Lower lobe of right lung (tissue), 2 donors: ENCODE data around the gene SHKBP1. TPM values are rescaled to one million over a fixed set of nuclear protein-coding genes. Genes with fewer than 3 reads are reported as not detected.
"Not testable (repeated sequence)": the region's sequence is repeated elsewhere in the genome, so short reads cannot be mapped to it uniquely, and the experiment has no call there.

ENCODE experiments used
- ATAC-seq, 2 donors: fragments of 200-7000 bp; cut with Tn5 transposase; one replicate each; pipeline ENCODE4 v1.9.1; 2020 to 2022; ENCODE audit warnings: mild to moderate bottlenecking in 2 of 2, moderate library complexity in 2 of 2
- DNase-seq: peaks from one replicate; pipeline ENCODE4 v3.0.0-alpha.2; 2020
- H3K27ac ChIP-seq: fragments of 200-600 bp; one replicate; pipeline ENCODE4 v1.8.0; 2022
- H3K27me3 ChIP-seq: fragments of 200-600 bp; one replicate; pipeline ENCODE4 v1.8.0; 2022; ENCODE audit warnings: low read depth
- H3K36me3 ChIP-seq: fragments of 200-600 bp; one replicate; pipeline ENCODE4 v1.8.0; 2022; ENCODE audit warnings: mild to moderate bottlenecking
- H3K4me1 ChIP-seq: fragments of 200-600 bp; one replicate; pipeline ENCODE4 v1.8.0; 2022
- H3K4me3 ChIP-seq: fragments of 200-600 bp; one replicate; pipeline ENCODE4 v1.8.0; 2022; ENCODE audit warnings: mild to moderate bottlenecking
- H3K9me3 ChIP-seq: fragments of 200-600 bp; one replicate; pipeline ENCODE4 v1.8.0; 2022
- intact Hi-C: fragments of 100-400 bp; cut with DNase I; formaldehyde crosslinking; loops from one replicate; pipeline ENCODE4 v1.11.0; 2022
- total RNA-seq: library from RNA; stranded (reverse); fragmentation: NEBNext Ultra II Directional; extraction: Animal tissue kit (Norgen Biotek cat#: 25700); gene quantifications from one replicate; pipeline ENCODE4 v1.2.1, GENCODE V29; 2021
- TF ChIP-seq, protein P1 (sequence below): fragments of 200-600 bp; IDR thresholded peaks from one replicate; pipeline ENCODE4 v1.8.0; 2022; ENCODE audit warnings: antibody characterized with exemption, mild to moderate bottlenecking
- donor health status: DM: no; HTN: yes; CAD: no; lungs with severe emphysema.

SHKBP1 gene
- total RNA-seq, 1 donor from 2014 or later, result 91.2 TPM

- TF ChIP-seq, protein P1, sequence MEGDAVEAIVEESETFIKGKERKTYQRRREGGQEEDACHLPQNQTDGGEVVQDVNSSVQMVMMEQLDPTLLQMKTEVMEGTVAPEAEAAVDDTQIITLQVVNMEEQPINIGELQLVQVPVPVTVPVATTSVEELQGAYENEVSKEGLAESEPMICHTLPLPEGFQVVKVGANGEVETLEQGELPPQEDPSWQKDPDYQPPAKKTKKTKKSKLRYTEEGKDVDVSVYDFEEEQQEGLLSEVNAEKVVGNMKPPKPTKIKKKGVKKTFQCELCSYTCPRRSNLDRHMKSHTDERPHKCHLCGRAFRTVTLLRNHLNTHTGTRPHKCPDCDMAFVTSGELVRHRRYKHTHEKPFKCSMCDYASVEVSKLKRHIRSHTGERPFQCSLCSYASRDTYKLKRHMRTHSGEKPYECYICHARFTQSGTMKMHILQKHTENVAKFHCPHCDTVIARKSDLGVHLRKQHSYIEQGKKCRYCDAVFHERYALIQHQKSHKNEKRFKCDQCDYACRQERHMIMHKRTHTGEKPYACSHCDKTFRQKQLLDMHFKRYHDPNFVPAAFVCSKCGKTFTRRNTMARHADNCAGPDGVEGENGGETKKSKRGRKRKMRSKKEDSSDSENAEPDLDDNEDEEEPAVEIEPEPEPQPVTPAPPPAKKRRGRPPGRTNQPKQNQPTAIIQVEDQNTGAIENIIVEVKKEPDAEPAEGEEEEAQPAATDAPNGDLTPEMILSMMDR, result no peak
- no peak overlapping the region for H3K27ac ChIP-seq
- H3K36me3 ChIP-seq, result no peaks in the 10 kb centered on the region
- no peak for DNase-seq
- ATAC-seq, result peak in 1 of 2 donors; percentile 39
- intact Hi-C loops, result no loop called here
- no peak overlapping the region for H3K4me3 ChIP-seq
- H3K4me1 ChIP-seq, result no peaks in the 10 kb centered on the region
- H3K27me3 ChIP-seq, result peaks cover 28% of the 10 kb centered on the region
- H3K9me3 ChIP-seq, result no peaks in the 10 kb centered on the region
Measured at GRCh38 chr19:40560092-40560507, 16.6 kb upstream of the SHKBP1 start.

DNA sequence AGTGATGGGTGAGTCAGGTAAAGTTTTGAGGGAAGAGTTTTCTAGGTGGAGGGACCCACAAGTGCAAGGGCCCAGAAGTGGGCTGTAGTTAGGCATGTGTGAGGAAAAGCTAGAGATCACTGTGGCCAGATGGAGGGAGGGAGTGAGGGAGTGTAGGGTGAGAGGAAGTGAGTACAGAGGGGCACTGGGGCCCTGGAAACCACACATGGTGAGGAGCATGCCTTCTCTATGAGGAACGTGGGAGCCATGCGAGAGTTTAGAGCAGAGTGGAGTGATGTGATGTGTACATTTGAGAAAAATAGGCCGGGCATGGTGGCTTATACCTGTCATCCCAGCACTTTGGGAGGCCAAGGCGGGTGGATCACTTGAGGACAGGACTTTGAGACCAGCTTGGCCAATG, 14.7 kb upstream of the SHKBP1 start:
- no peak for ATAC-seq
- DNase-seq, result no peak
- Histone ChIP-seq H3K4me1 (peaks cover 1% of the 10 kb centered on the region), H3K4me3 (no peak overlapping the region), H3K27ac (no peak overlapping the region), H3K36me3 (no peaks in the 10 kb centered on the region), H3K27me3 (peaks cover 36% of the 10 kb centered on the region), H3K9me3 (no peaks in the 10 kb centered on the region)
- intact Hi-C loops, result no loop called here
- TF ChIP-seq, protein P1, result no peak

DNA sequence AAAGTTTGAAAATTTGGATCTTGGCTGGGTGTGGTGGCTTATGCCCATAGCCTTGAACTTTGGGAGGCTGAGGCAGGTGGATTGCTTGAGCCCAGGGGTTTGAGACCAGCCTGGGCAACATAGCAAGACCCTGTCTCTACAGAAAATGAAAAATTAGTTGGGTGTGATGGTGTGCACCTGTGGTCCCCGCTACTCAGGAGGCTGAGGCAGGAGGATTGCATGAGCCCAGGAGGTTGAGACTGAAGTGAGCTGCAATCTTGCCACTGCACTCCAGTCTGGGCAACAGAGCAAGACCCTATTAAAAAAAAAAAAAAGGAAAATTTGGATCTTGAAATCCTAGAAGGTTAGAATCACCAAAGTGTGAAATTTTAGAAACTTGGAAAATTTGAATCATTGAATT, 12.1 kb upstream of the SHKBP1 start:
- DNase-seq, H3K4me3 ChIP-seq, H3K36me3 ChIP-seq, H3K9me3 ChIP-seq, intact Hi-C loops, H3K27ac ChIP-seq, ATAC-seq: not testable (repeated sequence)
- Histone ChIP-seq H3K4me1 (peaks cover 15% of the 10 kb centered on the region), H3K27me3 (peaks cover 55% of the 10 kb centered on the region)

GRCh38 chr19:40565355-40565754, 11.3 kb upstream of the SHKBP1 start:
- intact Hi-C loops, result no loop called here
- TF ChIP-seq, protein P1, result no peak
- H3K4me3 ChIP-seq, result no peak overlapping the region
- DNase-seq, result no peak
- no peak for ATAC-seq
- no peaks in the 10 kb centered on the region for H3K9me3 ChIP-seq
- peaks cover 55% of the 10 kb centered on the region for H3K27me3 ChIP-seq
- no peak overlapping the region for H3K27ac ChIP-seq
- H3K36me3 ChIP-seq, result no peaks in the 10 kb centered on the region
- H3K4me1 ChIP-seq, result peaks cover 18% of the 10 kb centered on the region

DNA sequence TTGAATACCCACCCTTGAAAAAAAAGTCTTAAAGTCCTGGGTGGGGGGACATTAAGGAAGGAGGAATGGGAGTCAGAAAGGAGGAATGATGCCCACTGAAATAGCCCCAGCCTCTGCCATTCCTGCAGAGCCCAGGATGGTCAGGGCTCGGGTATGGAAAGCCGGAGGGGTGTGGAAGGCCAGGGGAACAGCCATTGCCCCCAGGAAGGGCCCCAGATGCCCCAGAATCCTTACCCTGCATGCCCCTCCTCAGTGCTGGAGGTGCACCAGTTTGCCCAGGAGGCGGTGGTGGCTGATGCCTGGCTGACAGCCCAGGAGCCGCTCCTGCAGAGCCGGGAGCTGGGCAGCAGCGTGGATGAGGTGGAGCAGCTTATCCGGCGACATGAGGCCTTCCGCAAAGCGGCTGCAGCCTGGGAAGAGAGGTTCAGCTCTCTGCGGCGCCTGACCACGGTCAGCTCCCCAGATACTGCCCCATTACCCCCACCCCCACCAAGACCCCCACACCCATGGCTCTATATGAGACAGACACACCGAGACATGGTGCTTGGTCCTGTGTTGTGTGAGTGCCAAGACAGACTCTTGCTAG, 10.7 kb upstream of the SHKBP1 start:
- Histone ChIP-seq H3K4me1 (peaks cover 18% of the 10 kb centered on the region), H3K27ac (no peak overlapping the region), H3K36me3 (no peaks in the 10 kb centered on the region), H3K27me3 (peaks cover 55% of the 10 kb centered on the region), H3K4me3 (no peak overlapping the region), H3K9me3 (no peaks in the 10 kb centered on the region)
- no peak for DNase-seq
- TF ChIP-seq, protein P1, result no peak
- no peak for ATAC-seq
- intact Hi-C loops, result no loop called here

- intact Hi-C loops, result no loop called here
- Histone ChIP-seq H3K27me3 (peaks cover 55% of the 10 kb centered on the region), H3K9me3 (no peaks in the 10 kb centered on the region), H3K4me1 (peaks cover 18% of the 10 kb centered on the region), H3K36me3 (no peaks in the 10 kb centered on the region), H3K27ac (no peak overlapping the region), H3K4me3 (peak overlapping the region; percentile 35)
- TF ChIP-seq, protein P1, result no peak
- DNase-seq, result no peak
- no peak for ATAC-seq
Measured at GRCh38 chr19:40567040-40567749, 9.5 kb upstream of the SHKBP1 start.
